Activated T-cell treated with anti-CD3 and anti-CD28 coated beads, Interleukin-2, amount 50 U/mL, for 4 hours (primary cell): ENCODE results near the gene ITGA5. TPM values are rescaled to one million over a fixed set of nuclear protein-coding genes. Genes with fewer than 3 reads are reported as not detected.
"Not testable (repeated sequence)": the region's sequence is repeated elsewhere in the genome, so short reads cannot be mapped to it uniquely, and the experiment has no call there.

Experiments
- ATAC-seq, 2 donors: fragments of 200-7000 bp; cut with Tn5 transposase; one replicate each; pipeline ENCODE4 v1.10.0; 2021
- DNase-seq: peaks from one replicate; pipeline ENCODE4 v3.0.0-alpha.2; 2020
- H3K27me3 Mint-ChIP-seq: one replicate; pipeline ENCODE4 v1.8.0; 2021; ENCODE audit warnings: low read depth, mixed read lengths
- H3K36me3 Mint-ChIP-seq: one replicate; pipeline ENCODE4 v1.8.0; 2022; ENCODE audit warnings: mixed read lengths; ENCODE audit not compliant: insufficient read depth
- H3K4me1 Mint-ChIP-seq: one replicate; pipeline ENCODE4 v1.8.0; 2021; ENCODE audit warnings: low read depth, mixed read lengths
- H3K4me3 Mint-ChIP-seq: one replicate; pipeline ENCODE4 v1.8.0; 2021; ENCODE audit warnings: mild to moderate bottlenecking, moderate library complexity, mixed read lengths
- H3K9me3 Mint-ChIP-seq: one replicate; pipeline ENCODE4 v1.8.0; 2021; ENCODE audit warnings: mixed read lengths
- total RNA-seq, 3 donors: library from RNA; stranded (reverse); gene quantifications; one replicate each; pipeline ENCODE4 v1.2.1, GENCODE V29; 2021

Gene ITGA5
- total RNA-seq, 3 donors from 2014 or later, result 9.3 to 16.4 (median 12.4) TPM

DNA sequence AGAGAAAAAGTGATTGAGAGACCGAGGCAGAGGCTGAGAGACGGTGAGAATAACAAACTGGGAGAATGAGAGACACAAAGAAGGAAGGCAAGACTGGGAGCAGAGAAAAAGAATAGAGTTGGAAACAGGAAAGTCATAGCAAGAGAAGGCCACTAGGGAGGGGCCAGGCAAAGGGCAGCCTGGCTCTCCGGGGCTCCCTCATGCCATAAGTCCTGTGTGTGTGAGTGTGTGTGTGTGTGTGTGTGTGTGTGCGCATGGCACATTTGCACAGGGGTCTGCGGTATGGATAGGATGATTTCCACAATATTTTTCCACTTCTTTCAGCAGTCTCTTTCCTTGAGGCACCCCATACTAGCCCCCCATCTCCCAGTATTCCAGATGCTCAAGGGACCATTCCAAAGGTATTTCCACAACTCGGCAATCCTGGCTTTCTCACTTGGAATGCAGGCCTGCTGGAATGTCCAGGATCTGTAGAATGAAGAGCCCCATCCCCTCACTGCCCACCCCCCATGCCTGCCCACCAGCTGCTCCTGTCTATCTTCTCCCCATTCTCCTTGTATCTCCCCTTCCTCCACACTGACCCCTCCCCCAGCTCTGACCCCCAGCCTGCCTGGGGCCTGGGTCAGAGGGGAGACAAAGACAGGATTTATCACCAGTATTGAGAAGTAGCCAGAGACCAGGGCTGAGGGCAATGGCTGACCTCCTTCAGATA lies 63.8 kb downstream of the ITGA5 start:
- H3K27me3 Mint-ChIP-seq, result no peaks in the 10 kb centered on the region

GRCh38 chr12:54354271-54354670 lies 64.8 kb downstream of the ITGA5 start:
- DNase-seq, ATAC-seq, H3K4me3 Mint-ChIP-seq, H3K9me3 Mint-ChIP-seq, H3K27me3 Mint-ChIP-seq: not testable (repeated sequence)
- H3K36me3 Mint-ChIP-seq, result peaks cover 25% of the 10 kb centered on the region
- peaks cover 18% of the 10 kb centered on the region for H3K4me1 Mint-ChIP-seq

More for the DNA sequence above, 63.8 kb downstream of the ITGA5 start:
- H3K36me3 Mint-ChIP-seq, result peaks cover 17% of the 10 kb centered on the region
- no peak for ATAC-seq
- H3K4me1 Mint-ChIP-seq, result peaks cover 19% of the 10 kb centered on the region
- DNase-seq, result no peak
- no peak overlapping the region for H3K4me3 Mint-ChIP-seq
- no peaks in the 10 kb centered on the region for H3K9me3 Mint-ChIP-seq

GRCh38 chr12:54352891-54353874 lies 65.9 kb downstream of the ITGA5 start:
- DNase-seq (no peak), ATAC-seq (no peak)
- Mint-ChIP-seq H3K4me1 (peaks cover 18% of the 10 kb centered on the region), H3K36me3 (peaks cover 29% of the 10 kb centered on the region), H3K27me3 (no peaks in the 10 kb centered on the region), H3K4me3 (peak overlapping the region; percentile 67), H3K9me3 (no peaks in the 10 kb centered on the region)

- Mint-ChIP-seq H3K4me1 (peaks cover 18% of the 10 kb centered on the region), H3K27me3 (no peaks in the 10 kb centered on the region), H3K9me3 (no peaks in the 10 kb centered on the region), H3K4me3 (peak overlapping the region; percentile 67), H3K36me3 (peaks cover 38% of the 10 kb centered on the region)
- ATAC-seq (peak; percentile 84 to 85), DNase-seq (peak; percentile 48)
Observed at GRCh38 chr12:54352022-54352531, 67.0 kb downstream of the ITGA5 start.

GRCh38 chr12:54351341-54351740 lies 67.7 kb downstream of the ITGA5 start:
- Mint-ChIP-seq H3K9me3 (no peaks in the 10 kb centered on the region), H3K36me3 (peaks cover 45% of the 10 kb centered on the region), H3K4me3 (no peak overlapping the region), H3K4me1 (peaks cover 18% of the 10 kb centered on the region), H3K27me3 (no peaks in the 10 kb centered on the region)
- ATAC-seq, result no peak
- no peak for DNase-seq

- DNase-seq, result no peak
- Mint-ChIP-seq H3K27me3 (no peaks in the 10 kb centered on the region), H3K4me3 (no peak overlapping the region), H3K4me1 (peaks cover 18% of the 10 kb centered on the region), H3K9me3 (no peaks in the 10 kb centered on the region), H3K36me3 (peaks cover 46% of the 10 kb centered on the region)
- no peak for ATAC-seq
Observed at GRCh38 chr12:54350743-54351142, 68.3 kb downstream of the ITGA5 start.

- peaks cover 54% of the 10 kb centered on the region for H3K36me3 Mint-ChIP-seq
- H3K4me1 Mint-ChIP-seq, result peaks cover 18% of the 10 kb centered on the region
- H3K9me3 Mint-ChIP-seq, result no peaks in the 10 kb centered on the region
- H3K27me3 Mint-ChIP-seq, result no peaks in the 10 kb centered on the region
- no peak for DNase-seq
- ATAC-seq, result no peak
- H3K4me3 Mint-ChIP-seq, result no peak overlapping the region
Observed at GRCh38 chr12:54349679-54350078, 69.4 kb downstream of the ITGA5 start.

GRCh38 chr12:54349036-54349435 lies 70.0 kb downstream of the ITGA5 start:
- peaks cover 18% of the 10 kb centered on the region for H3K4me1 Mint-ChIP-seq
- peaks cover 54% of the 10 kb centered on the region for H3K36me3 Mint-ChIP-seq
- no peak overlapping the region for H3K4me3 Mint-ChIP-seq
- DNase-seq (no peak), ATAC-seq (no peak)
- H3K9me3 Mint-ChIP-seq, result no peaks in the 10 kb centered on the region
- no peaks in the 10 kb centered on the region for H3K27me3 Mint-ChIP-seq

Other genes starting within 250 kb of the ITGA5 start
- gene SMUG1, start 230.3 kb downstream of the ITGA5 start, total RNA-seq, result 10 to 100 TPM; 14.1 to 19.8 (median 19.2) TPM
- 10 to 100 TPM; 27.9 to 37.0 (median 33.4) TPM for gene CBX5, start 139.1 kb downstream of the ITGA5 start, total RNA-seq
- 1,000 to 10,000 TPM; 2,725 to 2,849 (median 2,779) TPM for gene HNRNPA1, start 138.5 kb downstream of the ITGA5 start, total RNA-seq
- under 1 TPM; 0.26 to 0.40 (median 0.27) TPM for gene NFE2, start 118.3 kb downstream of the ITGA5 start, total RNA-seq
- gene COPZ1, start 94.1 kb downstream of the ITGA5 start, total RNA-seq, result 100 to 1,000 TPM in 2 of 3 donors, 10 to 100 TPM in 1; 97.5 to 113 (median 109) TPM
- under 1 TPM in 2 of 3 donors, not detected in 1; 0.13 to 0.49 TPM for gene GPR84, start 54.8 kb downstream of the ITGA5 start, total RNA-seq
- gene ZNF385A, start 34.5 kb downstream of the ITGA5 start, total RNA-seq, result 1 to 10 TPM in 1 of 3 donors, under 1 TPM in 2; 0.48 to 1.1 (median 0.55) TPM
- 10 to 100 TPM in 1 of 3 donors, 1 to 10 TPM in 2; 2.5 to 11.6 (median 7.9) TPM for gene GTSF1, start 54.3 kb upstream of the ITGA5 start, total RNA-seq
- 10 to 100 TPM; 60.5 to 83.7 (median 79.9) TPM for gene NCKAP1L, start 78.5 kb upstream of the ITGA5 start, total RNA-seq
- gene PDE1B, start 130.3 kb upstream of the ITGA5 start, total RNA-seq, result 1 to 10 TPM; 6.9 to 8.7 (median 7.9) TPM
- gene PPP1R1A, start 169.4 kb upstream of the ITGA5 start, total RNA-seq, result not detected
- not detected for gene LACRT, start 215.6 kb upstream of the ITGA5 start, total RNA-seq
- gene DCD, start 229.1 kb upstream of the ITGA5 start, total RNA-seq, result not detected